Fibroblast of skin of back (primary cell): ENCODE measurements around the gene JADE2. TPM values are rescaled to one million over a fixed set of nuclear protein-coding genes. Genes with fewer than 3 reads are reported as not detected.
"Not testable (repeated sequence)": the region's sequence is repeated elsewhere in the genome, so short reads cannot be mapped to it uniquely, and the experiment has no call there.

Experiments used
- DNase-seq: peaks from one replicate; pipeline ENCODE4 v3.0.0-alpha.2; 2013
- polyA plus RNA-seq, 2 experiments: library from polyadenylated mRNA; unstranded; fragments of 120-200 nt; gene quantifications; one replicate each; pipeline ENCODE4 v1.2.1, GENCODE V29; 2013; ENCODE audit not compliant: insufficient read length in 2 of 2

JADE2 gene
- 3.1 TPM for polyA plus RNA-seq (2013, experiment 1 of 2; ENCODE audit: insufficient read length)
- polyA plus RNA-seq (2013, experiment 2 of 2; ENCODE audit: insufficient read length), result 0.96 TPM

GRCh38 chr5:134524826-134525682 is at the start of gene JADE2:
JADE2 (plus strand) TSS chr5:134525670; CDS start chr5:134535858, 10,188 bp downstream.
- peak; percentile 51 for DNase-seq

DNA sequence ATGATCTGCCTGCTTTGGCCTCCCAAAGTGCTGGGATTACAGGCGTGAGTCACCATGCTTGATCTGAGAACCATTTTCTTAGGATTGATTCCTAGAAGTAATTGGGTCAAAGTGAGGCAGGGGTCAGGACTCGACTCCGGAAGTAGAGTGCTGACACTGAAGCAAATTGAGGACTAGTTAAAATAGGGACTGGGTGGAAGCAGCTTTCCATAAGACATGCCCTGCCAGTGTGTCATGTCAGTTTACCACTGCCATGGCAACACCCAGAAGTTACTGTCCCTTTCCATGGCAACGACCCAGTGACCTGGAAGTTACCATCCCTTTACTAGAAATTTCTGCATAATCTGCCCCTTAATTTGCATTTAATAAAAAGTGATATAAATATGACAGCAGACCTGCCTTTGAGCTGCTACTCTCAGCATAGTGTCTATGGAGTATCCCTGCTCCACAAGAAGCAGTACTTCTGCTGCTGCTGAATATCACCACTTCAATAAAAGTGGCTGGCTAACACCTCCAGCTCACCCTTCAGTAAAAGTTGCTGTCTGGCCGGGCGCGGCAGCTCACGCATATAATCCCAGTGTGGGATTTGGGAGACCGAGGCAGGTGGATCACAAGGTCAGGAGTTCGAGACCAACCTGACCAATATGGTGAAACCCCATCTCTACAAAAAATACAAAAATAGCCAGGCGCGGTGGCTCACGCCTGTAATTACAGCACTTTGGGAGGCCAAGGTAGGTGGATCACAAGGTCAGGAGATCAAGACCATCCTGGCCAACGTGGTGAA is 47.8 kb upstream of the JADE2 start:
- peak; percentile 17 for DNase-seq

- DNase-seq, result no peak
Measured at GRCh38 chr5:134479839-134480238, 45.6 kb upstream of the JADE2 start.

DNA sequence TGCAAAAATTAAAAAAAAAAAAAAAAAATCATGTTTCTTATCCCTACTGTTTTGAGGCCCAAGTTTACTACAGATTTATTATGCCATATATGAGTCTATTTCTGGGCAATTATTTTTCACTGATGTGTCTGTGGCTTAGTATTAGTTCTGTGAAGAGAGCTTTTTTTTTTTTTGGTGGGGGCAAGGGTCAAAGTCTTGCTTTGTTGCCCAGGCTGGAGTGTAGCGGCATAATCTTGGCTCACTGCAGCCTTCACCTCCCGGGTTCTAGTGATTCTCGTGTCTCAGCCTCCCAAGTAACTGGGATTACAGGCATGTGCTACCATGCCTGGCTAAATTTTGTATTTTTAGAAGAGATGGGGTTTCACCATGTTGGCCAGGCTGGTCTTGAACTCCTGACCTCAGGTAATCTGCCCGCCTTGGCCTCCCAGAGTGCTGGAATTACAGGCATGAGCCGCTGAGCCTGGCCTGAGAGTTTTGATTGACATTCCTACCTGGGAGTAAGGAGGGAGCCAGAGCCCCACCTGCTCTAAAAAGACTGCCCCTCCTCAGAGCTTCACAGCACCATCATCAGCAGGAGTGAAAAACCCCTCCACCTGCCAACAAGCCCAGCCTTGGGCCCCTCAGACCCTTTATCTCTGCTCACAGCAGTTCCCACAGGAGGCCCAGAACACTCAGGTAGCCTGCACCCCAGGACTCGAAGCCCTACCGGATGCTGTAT is 36.1 kb upstream of the JADE2 start:
- no peak for DNase-seq

DNA sequence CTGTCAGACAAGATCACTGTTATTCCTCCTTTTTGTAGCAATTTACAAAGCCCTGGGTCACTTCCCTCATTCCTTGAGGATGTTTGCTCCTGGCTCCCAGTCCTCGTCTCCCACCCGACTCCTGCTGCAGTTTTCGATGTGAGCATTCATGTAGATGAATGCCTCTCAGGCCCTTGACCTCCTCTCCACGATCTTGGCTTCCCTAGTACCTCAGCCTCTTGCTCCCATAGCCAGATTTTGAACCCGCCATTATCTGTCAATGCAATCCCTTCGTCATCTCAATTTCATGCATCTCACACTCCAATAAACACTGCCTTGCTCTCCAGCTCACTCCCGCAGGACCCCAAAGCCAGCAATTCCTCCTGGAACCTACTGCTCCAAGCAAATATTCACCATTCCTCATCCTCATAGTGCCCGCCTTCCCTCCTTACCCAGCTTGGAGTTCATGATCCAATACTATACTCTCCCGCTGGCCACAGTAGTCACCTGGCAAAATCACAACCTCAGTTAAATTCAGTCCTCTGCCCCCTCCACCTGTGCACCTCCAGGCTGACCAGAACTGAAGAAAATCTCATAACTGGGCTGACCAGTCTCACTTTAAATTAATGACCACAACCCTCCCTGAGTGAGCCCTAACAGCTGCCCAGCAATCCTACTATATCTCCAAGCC is 35.1 kb upstream of the JADE2 start:
- no peak for DNase-seq

- no peak for DNase-seq
Measured at GRCh38 chr5:134490925-134491271, 34.6 kb upstream of the JADE2 start.

DNA sequence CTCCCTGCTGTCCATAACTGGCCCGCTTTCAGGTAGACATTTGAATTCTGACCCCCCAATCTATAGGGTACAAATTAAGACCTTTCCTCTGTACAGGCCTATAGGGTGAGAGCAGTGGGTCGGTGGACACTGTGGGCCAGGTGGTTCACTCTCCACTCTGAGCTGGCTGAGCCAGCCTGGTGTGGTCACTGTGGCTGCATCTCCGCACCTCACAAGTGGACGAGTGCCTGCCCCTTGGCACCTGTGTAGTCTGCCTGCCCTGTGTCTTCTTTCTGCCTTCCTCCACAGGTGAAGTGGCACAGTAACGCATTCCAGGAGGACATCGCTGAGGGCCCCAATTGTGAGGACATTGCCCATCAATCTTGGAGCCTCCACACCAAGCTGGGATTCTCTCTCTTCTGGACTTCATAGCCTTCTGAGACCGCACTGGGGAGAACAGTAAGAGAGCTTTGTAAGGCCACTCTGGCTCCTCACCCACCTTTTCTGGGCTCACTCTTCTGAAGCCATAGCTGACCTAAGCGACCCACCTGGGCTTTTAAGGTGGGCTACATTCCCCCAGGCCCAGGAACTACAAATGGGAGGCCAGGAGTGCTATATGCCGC is 33.5 kb upstream of the JADE2 start:
- no peak for DNase-seq

DNA sequence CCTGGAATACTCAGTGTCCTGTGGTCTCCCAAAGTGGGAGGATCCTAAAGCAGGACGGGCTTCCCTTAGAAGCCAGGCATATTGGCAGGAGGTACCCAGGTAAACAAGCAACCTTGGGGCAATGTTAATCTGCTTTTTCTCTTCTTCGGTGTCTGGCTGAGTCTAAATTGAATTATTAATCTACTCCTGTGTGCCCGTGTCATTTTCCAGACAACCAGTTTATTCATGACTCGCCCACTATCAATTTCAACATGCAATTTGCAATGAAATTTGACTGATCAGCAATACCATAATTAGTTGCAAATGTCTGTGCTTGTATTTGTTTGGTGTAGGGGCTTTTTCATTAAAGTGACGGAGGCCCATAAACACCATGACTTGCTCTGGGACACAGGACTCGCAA is 32.9 kb upstream of the JADE2 start:
- no peak for DNase-seq

- no peak for DNase-seq
Measured at GRCh38 chr5:134493461-134494055, 31.9 kb upstream of the JADE2 start.

DNA sequence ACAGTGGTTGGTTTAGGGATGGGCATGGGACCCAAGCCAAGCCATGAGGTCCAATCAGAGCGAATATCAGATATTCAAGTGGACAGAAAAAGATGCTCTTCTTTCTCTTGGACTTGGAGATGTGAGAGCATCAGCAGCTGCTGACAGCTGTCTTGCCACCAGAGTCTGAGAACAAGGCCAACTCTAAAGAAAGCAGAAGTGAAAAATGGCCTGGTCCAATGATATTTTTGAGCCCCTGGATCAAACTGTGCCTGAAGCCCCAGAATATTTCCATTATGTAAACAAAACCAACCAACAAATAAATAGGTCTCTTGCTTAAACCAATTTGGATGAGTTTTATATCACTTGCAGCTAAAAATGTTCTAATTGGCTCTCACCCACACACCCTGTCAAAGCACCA is 30.7 kb upstream of the JADE2 start:
- DNase-seq, result no peak

GRCh38 chr5:134499905-134500304 is 25.6 kb upstream of the JADE2 start:
- not testable (repeated sequence) for DNase-seq

- no peak for DNase-seq
Measured at GRCh38 chr5:134500699-134501430, 24.6 kb upstream of the JADE2 start.

- no peak for DNase-seq
Measured at GRCh38 chr5:134502259-134502658, 23.2 kb upstream of the JADE2 start.

DNA sequence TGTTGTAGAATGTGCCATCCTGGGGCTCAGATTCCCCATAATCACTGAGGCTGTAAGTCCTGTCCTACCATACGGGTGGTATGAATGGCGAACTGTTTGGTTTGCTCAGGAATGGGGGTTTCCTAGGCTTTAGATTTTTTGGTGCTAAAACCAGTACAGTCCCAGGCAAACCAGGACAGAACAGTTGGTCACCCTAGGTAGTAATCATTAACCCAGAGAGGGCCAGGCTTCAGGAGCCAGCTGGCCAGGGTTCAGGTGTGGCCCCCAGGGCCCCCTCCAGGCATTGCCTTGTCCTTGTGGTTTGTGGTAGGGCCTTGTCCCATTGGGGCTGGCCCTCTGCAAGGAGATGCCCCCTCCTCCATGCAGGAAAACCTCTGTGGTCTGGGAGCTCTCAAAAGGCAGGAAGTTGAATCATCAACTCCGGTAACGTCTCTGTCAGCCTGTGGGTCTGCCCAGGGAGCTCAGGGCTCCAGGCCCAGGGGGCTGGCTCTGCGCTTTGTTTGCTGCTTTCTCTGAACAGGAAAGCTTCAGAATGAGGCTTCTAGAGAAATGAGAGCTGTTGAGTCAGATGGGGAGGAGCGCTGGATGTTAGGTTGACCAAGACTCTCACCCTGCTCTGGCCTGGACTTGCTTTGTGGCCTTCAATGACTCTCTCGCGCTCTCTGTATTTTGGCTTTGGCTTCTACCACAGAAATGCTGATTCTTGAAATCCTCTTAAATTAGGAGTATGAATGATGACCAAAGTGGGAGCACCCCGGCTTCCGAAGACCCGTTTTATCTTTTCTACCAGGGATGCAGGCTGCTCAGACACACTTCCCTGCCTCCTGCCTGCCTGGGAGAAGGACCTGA is 22.2 kb upstream of the JADE2 start:
- DNase-seq, result peak; percentile 98

GRCh38 chr5:134503937-134504437 is 21.5 kb upstream of the JADE2 start:
- DNase-seq, result peak; percentile 20

DNA sequence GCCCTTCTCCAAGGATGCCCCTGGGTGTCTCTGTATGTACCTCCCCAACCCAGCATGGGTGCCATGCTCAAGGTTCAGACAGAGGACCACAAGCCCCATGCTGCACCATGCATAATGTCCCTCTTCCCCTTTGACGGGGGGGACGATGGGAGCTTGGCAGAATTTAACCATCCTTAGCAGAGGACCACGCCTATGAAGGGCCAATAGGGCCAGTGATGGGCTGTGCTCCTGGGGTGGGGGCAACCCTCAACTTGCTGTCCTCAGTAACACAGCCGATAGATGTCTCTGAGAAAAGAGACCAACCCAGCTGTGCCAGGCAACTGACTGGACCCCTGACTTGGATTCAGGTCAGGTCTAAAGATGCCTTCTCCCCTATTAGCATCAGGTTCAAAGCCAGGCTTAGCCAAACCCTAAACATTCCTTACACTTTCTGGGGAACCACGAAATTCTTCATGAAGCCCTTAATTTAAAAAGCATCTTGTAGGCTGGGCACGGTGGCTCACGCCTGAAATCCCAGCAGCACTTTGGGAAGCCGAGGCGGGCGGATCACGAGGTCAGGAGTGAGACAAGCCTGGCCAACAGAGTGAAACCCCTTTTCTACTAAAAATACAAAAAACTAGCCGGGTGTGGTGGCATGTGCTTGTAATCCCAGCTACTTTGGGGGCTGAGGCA is 20.7 kb upstream of the JADE2 start:
- no peak for DNase-seq

GRCh38 chr5:134506054-134507039 is 19.1 kb upstream of the JADE2 start:
- no peak for DNase-seq

GRCh38 chr5:134507452-134507851 is 18.0 kb upstream of the JADE2 start:
- no peak for DNase-seq
